Stimulated activated CD8-positive, alpha-beta memory T cell treated with anti-CD3 and anti-CD28 coated beads, Interleukin-2, amount 100 ng/mL, for 1 hour (primary cell): ENCODE results near the gene R3HDM2.
"Not testable (repeated sequence)": the region's sequence is repeated elsewhere in the genome, so short reads cannot be mapped to it uniquely, and the experiment has no call there.

ENCODE experiments used
- DNase-seq, 2 donors: peaks; one replicate each; pipeline ENCODE4 v3.0.0-alpha.2; 2020; ENCODE audit warnings: low read depth in 2 of 2

The R3HDM2 gene

GRCh38 chr12:57377103-57377840 is 53.6 kb downstream of the R3HDM2 start:
- no peak for DNase-seq

- no peak for DNase-seq
These were observed 58.6 kb downstream of the R3HDM2 start for GRCh38 chr12:57372233-57372632.

DNA sequence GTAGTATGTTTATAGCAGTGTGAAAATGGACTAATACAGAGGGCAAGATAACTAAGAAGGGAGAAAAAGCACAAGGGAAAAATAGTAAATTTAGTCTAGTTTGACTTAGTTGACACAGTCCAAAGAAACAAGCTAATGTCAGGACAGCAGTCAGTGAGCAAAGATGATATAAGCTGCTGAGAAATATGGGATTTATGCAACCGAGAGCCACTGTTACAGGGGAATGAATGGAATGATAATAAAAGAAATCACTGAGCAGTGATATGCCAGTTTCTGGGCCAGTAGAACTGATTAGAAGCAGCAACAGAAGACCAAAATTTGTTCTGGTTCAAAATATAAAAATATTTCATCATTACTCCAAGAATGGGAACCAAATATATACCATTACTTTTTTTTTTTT is 60.1 kb downstream of the R3HDM2 start:
- DNase-seq, result no peak

DNA sequence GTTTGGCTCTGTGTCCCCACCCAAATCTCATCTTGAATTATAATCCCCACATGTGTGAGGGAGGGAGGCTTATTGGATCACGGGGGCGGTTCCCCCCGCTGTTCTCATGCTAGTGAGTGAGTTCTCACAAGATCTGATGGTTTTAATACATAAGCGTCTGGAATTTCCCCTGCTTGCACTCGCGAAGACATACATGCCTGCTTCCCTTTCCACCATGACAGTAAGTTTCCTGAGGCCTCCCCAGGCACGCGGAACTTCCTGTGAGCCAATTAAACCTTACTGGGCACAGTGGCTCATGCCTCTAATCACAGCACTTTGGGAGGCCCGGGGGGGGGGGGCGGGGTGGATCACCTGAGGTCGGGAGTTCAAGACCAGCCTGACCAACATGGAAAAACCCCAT is 60.8 kb downstream of the R3HDM2 start:
- no peak for DNase-seq

DNA sequence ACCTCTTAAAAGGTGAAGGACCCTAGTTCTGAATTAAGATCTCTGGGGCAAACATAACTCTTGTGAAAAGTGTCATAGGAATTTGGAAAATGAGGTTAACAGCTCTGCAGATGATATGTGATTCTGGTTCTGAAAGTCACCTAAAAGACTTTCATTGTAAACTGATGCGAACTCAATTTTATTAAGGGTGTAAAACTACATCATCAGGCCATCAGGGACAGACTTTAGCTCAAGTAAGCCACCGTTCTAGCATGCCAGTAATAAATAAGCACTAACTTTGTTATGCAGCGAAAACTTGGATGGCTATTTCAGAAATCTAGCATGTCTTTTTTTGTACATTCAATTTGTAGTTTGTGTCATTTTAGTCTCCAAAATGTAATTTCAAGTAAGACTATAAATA is 61.6 kb downstream of the R3HDM2 start:
- DNase-seq, result no peak

DNA sequence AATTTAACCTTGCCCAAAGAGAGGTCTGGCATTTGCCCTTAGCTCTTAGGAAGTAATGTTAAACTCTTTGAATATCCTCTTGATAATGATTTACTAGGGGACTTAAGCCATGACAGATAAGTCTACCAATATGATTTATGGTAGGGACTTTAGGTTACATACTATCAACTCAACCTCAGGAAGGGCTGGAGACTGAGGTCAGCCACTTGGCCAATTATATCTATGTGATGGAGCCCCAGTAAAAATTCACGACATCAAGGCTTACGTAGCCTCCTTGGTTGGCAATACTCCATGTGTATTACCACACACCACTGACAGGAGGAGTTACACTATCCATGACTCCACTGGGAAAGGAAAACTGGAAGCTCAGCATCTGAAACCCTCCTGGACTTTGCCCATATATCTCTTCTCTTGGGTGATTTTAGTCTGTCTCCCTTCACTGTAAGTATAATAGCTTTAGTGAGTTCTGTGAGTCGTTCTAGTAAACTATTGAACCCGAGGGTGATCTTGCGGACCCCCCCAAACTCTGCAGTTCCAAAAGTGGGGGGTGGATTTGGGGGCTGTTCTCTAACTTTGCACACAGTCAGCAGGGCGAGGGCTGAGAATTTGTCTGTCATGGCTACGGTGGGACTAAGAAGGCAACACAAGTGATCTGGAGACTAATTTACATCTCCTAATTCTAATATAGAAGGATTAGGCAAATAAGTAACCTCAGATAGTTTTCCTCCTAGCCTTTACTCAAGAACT is 62.3 kb downstream of the R3HDM2 start:
- DNase-seq, result no peak

DNA sequence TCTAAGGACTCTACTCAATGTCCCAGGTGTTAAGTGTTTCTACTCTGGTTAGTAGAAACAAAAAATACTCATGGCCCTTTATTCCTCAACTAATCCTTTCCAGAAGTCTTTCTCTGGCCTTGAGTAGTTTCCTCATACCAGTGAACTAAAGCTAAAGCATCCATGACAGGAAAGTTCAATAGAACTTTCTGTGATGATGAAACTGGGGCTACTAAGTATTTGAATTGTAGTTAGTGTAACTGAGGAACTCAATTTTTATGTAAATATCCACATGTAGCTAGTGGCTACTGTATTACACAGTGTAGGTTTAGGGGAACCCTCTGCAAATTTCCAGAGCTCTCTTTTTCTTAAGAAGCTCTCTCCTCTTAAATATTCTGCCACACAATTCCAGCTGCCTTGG is 63.7 kb downstream of the R3HDM2 start:
- no peak for DNase-seq

GRCh38 chr12:57366315-57366714 is 64.5 kb downstream of the R3HDM2 start:
- no peak for DNase-seq

DNA sequence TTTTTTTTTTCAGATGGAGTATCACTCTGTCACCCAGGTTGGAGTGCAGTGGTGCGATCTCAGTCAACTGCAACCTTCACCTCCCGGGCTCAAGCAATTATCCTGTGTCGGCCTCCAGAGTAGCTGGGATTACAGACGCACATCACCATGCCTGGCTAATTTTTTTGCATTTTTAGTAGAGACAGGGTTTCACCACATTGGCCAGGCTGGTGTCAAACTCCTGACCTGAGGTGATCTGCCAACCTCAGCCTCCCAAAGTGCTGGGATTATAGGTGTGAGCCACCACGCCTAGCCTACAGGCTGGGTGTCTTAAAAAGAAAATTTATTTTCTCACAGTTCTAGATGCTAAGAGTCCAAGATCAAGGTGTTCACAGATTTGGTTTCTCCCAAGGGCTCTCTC is 66.7 kb downstream of the R3HDM2 start:
- not testable (repeated sequence) for DNase-seq

DNA sequence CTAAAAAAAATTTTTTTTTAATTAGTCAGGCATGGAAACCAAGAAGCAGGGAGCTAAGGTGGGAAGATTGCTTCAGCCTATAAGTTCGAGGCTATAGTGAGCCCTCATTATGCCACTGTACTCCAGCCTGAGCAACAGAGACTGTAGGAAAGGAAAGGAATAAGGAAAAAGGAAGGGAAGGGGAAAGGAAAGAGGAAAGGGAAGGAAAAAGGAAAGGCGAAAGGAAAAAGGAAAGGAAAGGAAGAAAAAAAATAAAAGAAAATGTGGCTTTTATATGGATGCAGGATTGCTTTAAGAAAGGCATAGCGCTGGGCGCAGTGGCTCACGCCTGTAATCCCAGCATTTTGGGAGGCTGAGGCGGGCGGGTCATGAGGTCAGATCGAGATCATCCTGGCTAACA is 70.4 kb downstream of the R3HDM2 start:
- no peak for DNase-seq

DNA sequence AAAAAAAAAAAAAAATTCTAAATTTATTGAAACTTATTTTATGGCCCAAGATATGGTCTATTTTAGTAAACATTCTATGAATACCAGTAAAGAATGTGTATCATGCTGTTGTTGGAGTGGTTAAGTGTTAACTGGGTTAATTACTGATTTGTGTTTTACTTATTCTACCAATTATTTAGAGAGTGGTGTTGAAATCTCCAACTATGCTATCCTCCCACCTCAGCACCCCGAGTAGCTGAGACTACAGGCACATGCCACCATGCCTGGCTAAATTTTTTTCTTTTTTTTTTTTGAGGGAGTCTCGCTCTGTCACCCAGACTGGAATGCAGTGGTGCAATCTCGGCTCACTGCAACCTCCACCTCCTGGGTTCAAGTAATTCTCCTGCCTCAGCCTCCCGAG is 72.2 kb downstream of the R3HDM2 start:
- no peak for DNase-seq

DNA sequence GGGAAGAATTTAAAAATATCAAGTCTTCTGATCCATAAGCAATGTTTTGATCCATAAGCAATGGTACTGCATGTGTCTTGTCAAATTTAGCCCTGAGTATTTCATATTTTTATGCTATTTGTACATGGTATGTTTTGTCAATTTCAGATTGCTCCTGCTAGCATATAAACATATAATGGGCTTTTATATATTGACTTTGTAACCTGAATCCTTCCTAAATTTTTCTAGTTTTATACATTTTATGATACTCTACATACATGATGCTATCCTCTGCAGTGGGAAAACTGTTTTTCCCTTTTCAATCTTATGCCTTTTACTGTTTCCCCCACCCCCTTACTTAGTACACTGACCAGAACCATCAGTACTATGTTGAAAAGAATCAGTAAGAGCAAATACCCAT is 75.1 kb downstream of the R3HDM2 start:
- no peak for DNase-seq

- no peak for DNase-seq
These were observed 78.7 kb downstream of the R3HDM2 start for GRCh38 chr12:57352166-57352565.

GRCh38 chr12:57347284-57347683 is 83.6 kb downstream of the R3HDM2 start:
- no peak for DNase-seq

DNA sequence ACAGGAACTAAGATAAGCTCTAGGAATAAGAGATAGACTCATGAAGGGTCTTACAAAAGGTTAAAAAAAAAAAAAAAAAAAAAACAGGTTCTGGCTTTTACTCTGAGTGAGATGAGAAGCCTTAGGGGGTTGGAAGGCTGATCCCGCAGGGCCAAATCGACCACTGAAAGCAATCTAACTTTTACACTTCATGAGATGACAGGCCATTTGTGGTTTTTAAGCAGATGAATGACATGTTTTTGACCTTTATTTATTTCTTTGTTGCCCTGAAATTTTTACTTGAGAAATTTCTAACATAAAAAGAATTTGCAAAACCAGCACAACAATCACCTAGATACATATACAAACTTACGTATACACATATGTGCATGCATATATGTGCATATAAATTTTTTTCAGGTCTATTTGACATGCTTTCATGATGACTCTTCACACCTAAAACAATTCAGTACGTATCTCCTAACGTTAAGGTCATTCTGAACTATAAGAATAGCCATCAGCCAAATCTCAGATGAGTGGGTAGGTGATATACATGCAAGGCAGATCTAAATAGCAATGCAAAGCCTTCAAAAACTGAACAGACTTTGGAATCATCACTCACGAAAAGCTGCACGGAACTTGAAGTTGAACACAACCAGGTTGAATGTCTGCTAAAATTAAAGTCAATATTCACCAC is 87.0 kb downstream of the R3HDM2 start:
- DNase-seq, result no peak

DNA sequence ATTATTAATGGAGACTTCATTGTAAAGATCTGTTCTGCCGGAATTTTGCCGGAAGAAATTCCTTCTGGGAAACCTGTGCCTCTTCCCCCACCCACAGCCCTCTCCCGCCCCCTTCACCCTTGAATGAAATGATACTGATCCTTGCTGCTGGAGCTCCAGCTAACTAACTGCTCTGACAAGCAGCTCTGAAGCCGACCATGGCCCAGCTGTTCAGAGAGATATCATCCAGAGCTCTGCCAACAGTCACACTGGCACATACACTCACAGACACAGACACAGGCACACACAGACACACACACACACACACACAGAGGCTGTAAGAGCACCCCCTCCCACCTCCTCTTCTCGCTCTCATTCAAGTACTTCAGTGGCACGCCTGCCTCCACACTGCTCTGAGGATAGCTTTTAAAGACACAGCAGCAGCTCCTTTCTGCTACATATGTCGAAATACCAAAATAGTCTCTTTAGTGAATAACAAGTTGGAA is 88.6 kb downstream of the R3HDM2 start:
- no peak for DNase-seq

GRCh38 chr12:57341275-57341990 is 89.4 kb downstream of the R3HDM2 start:
- no peak for DNase-seq

- no peak for DNase-seq
These were observed 90.7 kb downstream of the R3HDM2 start for GRCh38 chr12:57340104-57340503.

- DNase-seq, result not testable (repeated sequence)
These were observed 94.5 kb downstream of the R3HDM2 start for GRCh38 chr12:57336299-57336698.

- DNase-seq, result no peak
These were observed 96.6 kb downstream of the R3HDM2 start for GRCh38 chr12:57334219-57334618.

DNA sequence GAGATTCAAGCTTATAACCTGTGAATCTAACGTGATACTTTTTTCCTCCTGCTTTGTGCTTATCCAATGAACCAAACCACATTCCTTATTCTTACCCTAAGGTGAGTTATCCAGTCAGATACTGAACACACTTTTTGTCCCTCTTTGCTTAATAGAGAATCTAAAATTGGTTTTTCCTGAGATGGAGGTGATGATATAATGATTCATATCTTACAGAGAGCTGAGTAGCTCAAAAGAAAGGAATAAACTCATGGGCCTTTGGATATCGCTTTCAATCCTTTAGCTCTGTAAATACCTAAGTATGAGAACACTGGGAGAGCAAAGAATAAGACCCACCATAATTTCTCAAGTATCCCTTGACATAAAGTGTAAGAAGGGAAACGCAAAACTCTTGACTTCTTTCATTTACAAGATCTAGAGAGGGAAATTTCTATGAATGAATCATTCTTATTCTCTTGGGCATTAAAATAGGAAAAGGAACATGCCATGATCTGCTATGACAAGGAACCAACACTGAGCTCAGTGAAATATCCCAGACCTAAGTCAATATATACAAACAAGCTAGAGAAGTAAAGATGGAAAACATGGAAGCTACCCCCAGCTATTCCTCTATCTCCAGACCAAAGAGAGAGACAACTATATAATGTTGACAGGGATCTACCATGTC is 98.1 kb downstream of the R3HDM2 start:
- DNase-seq, result no peak

GRCh38 chr12:57330992-57331391 is 99.9 kb downstream of the R3HDM2 start:
- DNase-seq, result no peak
